GM19467 (cell line): Measurements from ENCODE around the gene PELI3.

Source experiments
- ATAC-seq: cut with Tn5 transposase; IDR thresholded peaks from one replicate; pipeline ENCODE4 v1.9.1; 2021; ENCODE audit warnings: mild to moderate bottlenecking, moderate library complexity; ENCODE audit not compliant: unreplicated experiment

Gene PELI3

DNA sequence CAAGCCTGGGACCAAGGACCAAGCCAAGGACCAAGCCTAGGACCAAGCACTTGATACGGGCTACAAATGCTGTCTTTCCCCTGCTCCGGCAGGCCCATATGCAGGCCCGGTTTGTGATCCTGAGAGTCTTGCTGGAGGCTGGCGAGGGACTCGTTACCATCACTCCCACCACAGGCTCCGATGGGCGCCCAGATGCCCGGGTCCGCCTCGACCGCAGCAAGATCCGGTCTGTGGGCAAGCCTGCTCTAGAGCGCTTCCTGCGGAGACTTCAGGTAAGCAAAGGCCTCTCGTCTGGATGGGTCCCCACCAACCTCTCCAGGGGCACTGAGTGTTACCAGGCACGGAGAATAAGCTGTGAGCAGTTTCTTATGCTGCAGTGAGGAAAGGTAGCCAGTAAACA lies 30.5 kb downstream of the PELI3 start:
- no peak for ATAC-seq

DNA sequence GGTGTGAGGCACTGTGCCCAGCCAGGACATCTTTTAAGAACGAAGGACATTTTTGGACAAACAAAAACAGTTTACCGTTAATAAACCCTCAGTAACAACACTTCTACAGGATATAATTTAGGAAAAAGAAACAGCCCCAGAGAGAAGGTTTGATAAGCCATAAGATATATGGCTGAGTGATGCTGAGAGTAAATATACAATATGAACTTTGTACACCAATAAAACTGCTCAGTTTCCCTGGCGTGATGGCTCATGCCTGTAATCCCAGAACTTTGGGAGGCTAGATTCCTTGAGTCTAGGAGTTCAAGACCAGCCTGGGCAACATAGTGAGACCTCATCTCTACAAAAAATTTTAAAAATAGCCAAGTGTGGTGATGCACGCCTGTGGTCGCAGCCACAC lies 31.8 kb downstream of the PELI3 start:
- ATAC-seq: no peak

DNA sequence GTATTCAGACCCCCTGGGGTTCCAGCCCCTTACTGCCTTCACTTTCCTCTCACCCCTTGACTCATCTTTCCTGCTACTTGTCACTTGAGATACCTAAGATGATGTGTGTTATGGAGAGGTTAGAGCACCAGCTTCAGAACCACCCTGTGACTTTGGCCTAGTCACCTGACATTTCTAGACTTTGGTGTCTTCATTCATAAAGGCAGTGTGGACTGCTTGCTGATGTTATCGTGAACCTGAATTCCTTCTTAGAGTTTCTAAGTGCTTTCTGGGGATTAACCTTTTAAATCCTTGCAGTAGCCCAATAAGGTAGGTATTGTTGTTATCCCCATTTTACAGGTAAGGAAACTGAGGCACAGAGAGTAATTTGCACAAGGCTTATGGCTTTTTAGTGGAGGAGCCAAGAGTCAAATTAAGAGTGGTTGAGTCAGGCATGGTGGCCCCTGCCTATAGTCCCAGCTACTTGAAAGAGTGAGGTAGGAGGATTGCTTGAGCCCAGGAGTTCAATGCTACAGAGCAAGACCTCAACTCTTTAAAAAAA lies 38.6 kb downstream of the PELI3 start:
- no peak for ATAC-seq

DNA sequence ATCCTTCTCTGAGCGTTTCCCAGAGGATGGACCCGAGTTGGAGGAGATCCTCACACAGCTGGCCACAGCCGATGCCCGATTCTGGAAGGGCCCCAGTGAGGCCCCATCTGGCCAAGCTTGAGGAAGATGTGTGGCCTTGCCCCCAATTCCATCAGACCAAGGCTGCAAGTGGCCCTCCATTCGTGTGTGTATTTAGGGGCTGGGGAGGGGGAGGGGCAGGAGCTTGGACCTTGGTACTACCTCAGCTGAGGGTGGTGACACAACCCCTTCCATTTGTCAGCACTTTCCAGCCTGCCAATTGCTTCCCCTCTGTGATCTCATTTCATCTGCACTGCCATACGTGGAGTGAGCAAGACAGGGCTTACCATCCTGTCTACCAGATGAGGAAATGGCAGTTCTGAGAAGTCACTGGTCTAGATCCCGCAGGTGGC lies 42.4 kb downstream of the PELI3 start:
- no peak for ATAC-seq

DNA sequence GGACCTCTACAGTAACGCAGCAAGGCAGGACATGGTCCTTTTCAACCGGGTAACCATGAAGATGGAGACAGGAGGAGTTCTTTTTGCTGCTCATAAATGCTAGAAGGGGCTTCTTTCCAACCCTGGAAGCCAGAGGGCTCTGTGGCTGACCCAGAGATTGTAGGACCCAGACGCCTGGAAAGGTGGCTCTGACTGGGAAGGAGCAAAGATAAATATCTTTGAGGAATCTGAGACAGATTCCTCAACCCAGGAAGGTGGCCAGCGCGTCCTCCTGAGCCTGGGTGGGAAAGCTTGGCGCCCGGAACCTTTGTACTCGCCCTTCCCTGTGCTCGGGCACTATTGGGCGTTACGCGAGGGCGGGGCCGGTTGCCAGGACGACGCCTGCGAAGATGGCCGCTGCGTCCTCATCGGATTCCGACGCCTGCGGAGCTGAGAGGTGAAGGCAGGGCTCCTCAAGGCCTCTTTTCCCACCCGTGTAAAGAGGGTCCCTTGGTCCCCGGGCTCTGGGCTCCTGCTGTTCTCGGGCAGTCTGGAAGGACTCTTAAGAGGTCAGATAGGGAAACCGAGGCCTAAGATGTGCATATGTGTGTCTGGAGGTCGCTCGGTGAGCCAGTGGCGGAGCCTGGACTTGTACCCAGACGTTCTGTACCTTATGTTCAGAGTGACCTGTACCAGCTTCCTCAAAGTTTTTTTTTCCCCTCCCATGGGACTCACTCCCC lies 43.7 kb downstream of the PELI3 start, which contains the start of gene BBS1:
BBS1 (plus strand) TSS at position 365 of the 719 bp plus-strand sequence; CDS start at position 390, 25 bp downstream.
- ATAC-seq: peak; percentile 82

DNA sequence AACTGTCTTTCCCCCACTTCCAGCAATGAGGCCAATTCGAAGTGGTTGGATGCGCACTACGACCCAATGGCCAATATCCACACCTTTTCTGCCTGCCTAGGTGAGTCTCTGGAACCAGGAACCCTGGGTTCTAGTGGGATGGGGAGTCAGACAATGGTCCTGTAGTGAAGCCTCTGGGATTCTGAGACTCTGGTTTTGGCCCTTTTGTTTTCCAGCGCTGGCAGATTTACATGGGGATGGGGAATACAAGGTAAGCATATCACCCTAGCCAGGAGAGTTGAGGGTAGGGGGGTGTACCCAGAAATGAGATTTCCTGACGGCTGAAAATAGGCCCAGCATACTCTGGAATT lies 44.3 kb downstream of the PELI3 start:
- ATAC-seq: no peak

DNA sequence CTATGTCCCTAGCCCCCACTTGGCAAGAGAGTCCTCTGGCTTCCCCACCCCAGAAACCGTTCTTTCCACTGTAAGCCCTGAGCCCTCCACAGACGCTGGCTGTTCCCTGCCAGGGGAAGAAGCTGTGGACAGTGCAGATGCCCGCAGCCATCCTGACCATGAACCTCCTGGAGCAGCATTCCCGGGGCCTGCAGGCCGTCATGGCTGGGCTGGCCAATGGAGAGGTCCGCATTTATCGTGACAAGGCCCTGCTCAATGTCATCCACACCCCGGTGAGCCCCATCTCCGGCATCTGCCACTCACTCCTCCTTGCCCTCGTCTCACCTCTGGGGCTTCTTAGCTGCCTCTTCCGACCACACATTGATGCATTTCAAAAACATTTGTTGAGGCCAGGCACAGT lies 56.9 kb downstream of the PELI3 start:
- ATAC-seq: no peak

DNA sequence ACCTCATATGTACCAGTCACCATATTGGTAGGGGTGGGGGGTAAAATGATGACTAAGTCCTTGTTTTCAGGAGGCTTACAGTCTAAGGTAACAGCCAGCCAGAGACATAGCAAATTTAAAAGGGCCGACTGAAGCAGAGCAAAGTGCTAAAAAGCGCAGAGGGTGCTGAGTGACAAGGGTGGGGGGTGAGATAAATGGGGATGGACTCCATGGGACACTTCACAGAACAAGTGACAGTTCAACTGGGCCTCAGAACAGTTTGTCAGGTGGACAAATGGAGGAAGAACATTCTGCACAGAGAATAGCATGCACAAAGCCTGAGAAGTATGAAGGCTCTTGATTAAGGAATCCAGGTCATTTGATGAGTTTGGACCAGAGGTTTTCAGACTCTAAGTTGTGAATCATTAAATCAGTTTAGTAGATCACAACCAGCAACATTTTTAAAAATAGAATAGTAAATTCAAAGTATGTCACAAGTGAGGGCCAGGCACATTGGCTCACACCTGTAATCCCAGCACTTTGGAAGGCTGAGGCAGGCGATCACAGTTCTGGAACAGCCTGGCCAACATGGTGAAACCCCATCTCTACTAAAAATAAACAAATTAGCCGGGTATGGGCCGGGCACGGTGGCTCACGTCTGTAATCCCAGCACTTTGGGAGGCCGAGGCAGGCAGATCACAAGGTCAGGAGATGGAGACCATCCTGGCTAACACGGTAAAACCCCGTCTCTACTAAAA lies 57.8 kb downstream of the PELI3 start:
- no peak for ATAC-seq
